IPS-20b (cell line): ENCODE measurements around the gene UNC13D.
"Not testable (repeated sequence)": the region's sequence is repeated elsewhere in the genome, so short reads cannot be mapped to it uniquely, and the experiment has no call there.

ENCODE experiments used
- H3K27ac ChIP-seq: one replicate; pipeline ENCODE4 v1.5.1; 2013; ENCODE audit warnings: low read length
- H3K27me3 ChIP-seq: 2 replicates; pipeline ENCODE4 v1.6.1; 2013; ENCODE audit warnings: mild to moderate bottlenecking, low read length, inconsistent platforms; ENCODE audit not compliant: insufficient read depth
- H3K36me3 ChIP-seq: 2 replicates; pipeline ENCODE4 v1.6.1; 2013; ENCODE audit warnings: low read depth, mild to moderate bottlenecking, inconsistent platforms, low read length, moderate library complexity; ENCODE audit not compliant: insufficient read depth
- H3K4me1 ChIP-seq: 2 replicates; pipeline ENCODE4 v1.6.1; 2013; ENCODE audit warnings: mild to moderate bottlenecking, control low read depth, inconsistent platforms, low read length, moderate library complexity; ENCODE audit not compliant: insufficient read depth
- H3K4me3 ChIP-seq: 2 replicates; pipeline ENCODE4 v1.5.1; 2013; ENCODE audit warnings: mild to moderate bottlenecking, low read length, inconsistent platforms
- H3K9ac ChIP-seq: 2 replicates; pipeline ENCODE4 v1.6.1; 2013; ENCODE audit warnings: low read depth, mild to moderate bottlenecking, inconsistent platforms, low read length, moderate library complexity
- H3K9me3 ChIP-seq: 2 replicates; pipeline ENCODE4 v1.6.1; 2013; ENCODE audit warnings: mild to moderate bottlenecking, low read depth, low read length, inconsistent platforms; ENCODE audit not compliant: insufficient read depth

UNC13D gene

GRCh38 chr17:75843577-75844529 lies at the start of gene UNC13D:
Gene UNC13D (minus strand): TSS chr17:75844404. CDS start chr17:75844337, 67 bp downstream.
- Histone ChIP-seq H3K27ac (no peak within 1 kb of the TSS), H3K4me1 (peaks cover 7% of the 10 kb centered on the region; the same call in 1 of the 2 replicates), H3K9ac (no peak within 1 kb of the TSS), H3K27me3 (no peaks in the 10 kb centered on the region), H3K36me3 (peaks cover 28% of the 10 kb centered on the region), H3K4me3 (no peak within 1 kb of the TSS), H3K9me3 (no peaks in the 10 kb centered on the region)

- Histone ChIP-seq H3K9ac (no peak overlapping the region), H3K4me3 (no peak overlapping the region), H3K36me3 (peaks cover 30% of the 10 kb centered on the region), H3K4me1 (peaks cover 4% of the 10 kb centered on the region; the same call in 1 of the 2 replicates), H3K9me3 (no peaks in the 10 kb centered on the region), H3K27ac (no peak overlapping the region), H3K27me3 (no peaks in the 10 kb centered on the region)
These were observed 49.3 kb upstream of the UNC13D start for GRCh38 chr17:75893305-75894048.

GRCh38 chr17:75892556-75893224 lies 48.5 kb upstream of the UNC13D start:
- Histone ChIP-seq H3K36me3 (peaks cover 23% of the 10 kb centered on the region), H3K4me3 (no peak overlapping the region), H3K27ac (no peak overlapping the region), H3K27me3 (no peaks in the 10 kb centered on the region), H3K9me3 (no peaks in the 10 kb centered on the region), H3K4me1 (peaks cover 4% of the 10 kb centered on the region; the same call in 1 of the 2 replicates), H3K9ac (no peak overlapping the region)

- Histone ChIP-seq H3K9ac (no peak overlapping the region), H3K4me1 (peaks cover 4% of the 10 kb centered on the region; the same call in 1 of the 2 replicates), H3K36me3 (peaks cover 23% of the 10 kb centered on the region), H3K27me3 (no peaks in the 10 kb centered on the region), H3K27ac (no peak overlapping the region), H3K4me3 (no peak overlapping the region), H3K9me3 (no peaks in the 10 kb centered on the region)
These were observed 47.7 kb upstream of the UNC13D start for GRCh38 chr17:75891605-75892555.

- Histone ChIP-seq H3K27ac (no peak overlapping the region), H3K9me3 (no peaks in the 10 kb centered on the region), H3K4me1 (peaks cover 4% of the 10 kb centered on the region; the same call in 1 of the 2 replicates), H3K27me3 (no peaks in the 10 kb centered on the region), H3K4me3 (no peak overlapping the region), H3K9ac (no peak overlapping the region), H3K36me3 (peaks cover 23% of the 10 kb centered on the region)
These were observed 46.9 kb upstream of the UNC13D start for GRCh38 chr17:75891022-75891604.

GRCh38 chr17:75889454-75889853 lies 45.2 kb upstream of the UNC13D start:
- Histone ChIP-seq H3K4me3 (no peak overlapping the region), H3K9ac (no peak overlapping the region), H3K36me3 (peaks cover 23% of the 10 kb centered on the region), H3K4me1 (peaks cover 4% of the 10 kb centered on the region; the same call in 1 of the 2 replicates), H3K27ac (no peak overlapping the region), H3K27me3 (no peaks in the 10 kb centered on the region), H3K9me3 (no peaks in the 10 kb centered on the region)

GRCh38 chr17:75888484-75888883 lies 44.3 kb upstream of the UNC13D start:
- H3K9ac ChIP-seq = no peak overlapping the region
- H3K27ac ChIP-seq = no peak overlapping the region
- H3K4me1 ChIP-seq = no peaks in the 10 kb centered on the region

GRCh38 chr17:75885860-75886259 lies 41.7 kb upstream of the UNC13D start:
- H3K4me1 ChIP-seq, H3K27ac ChIP-seq, H3K9ac ChIP-seq, H3K27me3 ChIP-seq, H3K9me3 ChIP-seq, H3K4me3 ChIP-seq: not testable (repeated sequence)
- H3K36me3 ChIP-seq = peaks cover 12% of the 10 kb centered on the region

More at GRCh38 chr17:75888484-75888883, 44.3 kb upstream of the UNC13D start:
- H3K4me3 ChIP-seq = no peak overlapping the region
- no peaks in the 10 kb centered on the region for H3K27me3 ChIP-seq
- no peaks in the 10 kb centered on the region for H3K9me3 ChIP-seq
- peaks cover 23% of the 10 kb centered on the region for H3K36me3 ChIP-seq

- no peak overlapping the region for H3K9ac ChIP-seq
- H3K36me3 ChIP-seq = peaks cover 8% of the 10 kb centered on the region
- no peak overlapping the region for H3K27ac ChIP-seq
- H3K9me3 ChIP-seq = no peaks in the 10 kb centered on the region
- peaks cover 8% of the 10 kb centered on the region; the same call in 1 of the 2 replicates for H3K27me3 ChIP-seq
- H3K4me3 ChIP-seq = no peak overlapping the region
- no peaks in the 10 kb centered on the region for H3K4me1 ChIP-seq
These were observed 41.2 kb upstream of the UNC13D start for GRCh38 chr17:75885431-75885830.

GRCh38 chr17:75881678-75882454 lies 37.7 kb upstream of the UNC13D start:
- Histone ChIP-seq H3K4me3 (no peak overlapping the region), H3K9me3 (no peaks in the 10 kb centered on the region), H3K9ac (no peak overlapping the region)

More at GRCh38 chr17:75881678-75882454, 37.7 kb upstream of the UNC13D start:
- Histone ChIP-seq H3K27ac (no peak overlapping the region), H3K4me1 (no peaks in the 10 kb centered on the region), H3K36me3 (no peaks in the 10 kb centered on the region), H3K27me3 (peaks cover 44% of the 10 kb centered on the region)
